ENCODE measurements around the gene CDH15.

Gene CDH15

GRCh38 chr16:89140981-89141883, 30.3 kb upstream of the CDH15 start:
- DNase-seq = no peak

DNA sequence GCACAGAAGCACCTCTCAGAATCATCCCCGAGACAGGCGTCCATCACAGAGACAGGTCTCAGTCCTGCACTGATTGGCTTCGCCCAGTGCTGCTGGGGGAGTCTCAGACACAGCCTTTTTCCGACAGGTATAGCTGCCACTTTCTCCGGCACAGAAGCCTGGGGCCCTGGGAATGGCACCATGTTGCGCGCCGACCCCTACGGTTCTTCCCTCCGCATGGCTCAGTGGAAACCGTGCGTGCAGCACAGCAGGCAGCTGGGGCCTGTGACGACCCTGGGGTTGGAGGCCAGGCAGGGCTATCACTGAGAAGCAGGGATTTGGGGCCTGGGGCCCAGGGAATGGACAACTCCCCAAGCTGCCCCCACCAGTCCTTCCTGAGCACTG, 29.7 kb upstream of the CDH15 start:
- no peak for DNase-seq

GRCh38 chr16:89142474-89143195, 28.9 kb upstream of the CDH15 start:
- no peak for DNase-seq

- DNase-seq = no peak
These were observed 28.3 kb upstream of the CDH15 start for GRCh38 chr16:89143201-89143741.

GRCh38 chr16:89143911-89144675, 27.5 kb upstream of the CDH15 start:
- DNase-seq = no peak

GRCh38 chr16:89144681-89145080, 26.9 kb upstream of the CDH15 start:
- DNase-seq = no peak

DNA sequence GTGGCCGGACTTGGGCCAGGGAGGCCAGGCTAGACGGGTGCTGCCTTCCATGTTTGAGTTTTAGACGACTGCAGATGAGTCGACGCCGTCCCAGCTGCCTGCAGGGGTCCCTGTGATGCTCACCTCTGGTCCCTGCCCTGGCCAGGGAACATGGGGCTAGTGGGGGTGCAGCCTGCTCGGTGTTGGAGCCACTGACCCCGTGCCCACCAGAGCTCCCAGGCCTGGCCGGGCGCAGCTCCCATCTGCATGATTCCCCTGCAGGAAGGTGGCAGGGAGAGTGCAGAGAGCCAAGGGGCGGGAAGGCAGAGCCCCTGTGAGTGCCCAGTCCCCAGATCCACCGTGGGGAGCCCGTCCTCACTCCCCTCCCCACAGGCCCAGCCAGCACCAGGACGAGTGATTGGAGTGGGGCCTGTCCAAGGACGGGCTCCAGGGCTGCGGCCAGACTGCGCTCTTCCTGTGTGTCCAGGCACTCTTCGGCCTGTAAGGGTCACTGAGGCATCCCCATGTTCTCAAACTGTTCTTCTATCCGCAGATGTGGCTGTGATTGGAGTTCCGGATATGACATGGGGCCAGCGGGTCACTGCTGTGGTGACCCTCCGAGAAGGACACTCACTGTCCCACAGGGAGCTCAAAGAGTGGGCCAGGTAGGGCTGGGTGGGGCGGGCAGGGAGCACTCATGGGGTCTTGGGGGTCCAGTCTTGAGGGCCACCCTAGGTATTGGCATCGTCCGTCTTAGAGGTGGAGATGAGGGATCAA, 26.0 kb upstream of the CDH15 start:
- DNase-seq = no peak

- DNase-seq = no peak
These were observed 25.1 kb upstream of the CDH15 start for GRCh38 chr16:89146211-89147005.

DNA sequence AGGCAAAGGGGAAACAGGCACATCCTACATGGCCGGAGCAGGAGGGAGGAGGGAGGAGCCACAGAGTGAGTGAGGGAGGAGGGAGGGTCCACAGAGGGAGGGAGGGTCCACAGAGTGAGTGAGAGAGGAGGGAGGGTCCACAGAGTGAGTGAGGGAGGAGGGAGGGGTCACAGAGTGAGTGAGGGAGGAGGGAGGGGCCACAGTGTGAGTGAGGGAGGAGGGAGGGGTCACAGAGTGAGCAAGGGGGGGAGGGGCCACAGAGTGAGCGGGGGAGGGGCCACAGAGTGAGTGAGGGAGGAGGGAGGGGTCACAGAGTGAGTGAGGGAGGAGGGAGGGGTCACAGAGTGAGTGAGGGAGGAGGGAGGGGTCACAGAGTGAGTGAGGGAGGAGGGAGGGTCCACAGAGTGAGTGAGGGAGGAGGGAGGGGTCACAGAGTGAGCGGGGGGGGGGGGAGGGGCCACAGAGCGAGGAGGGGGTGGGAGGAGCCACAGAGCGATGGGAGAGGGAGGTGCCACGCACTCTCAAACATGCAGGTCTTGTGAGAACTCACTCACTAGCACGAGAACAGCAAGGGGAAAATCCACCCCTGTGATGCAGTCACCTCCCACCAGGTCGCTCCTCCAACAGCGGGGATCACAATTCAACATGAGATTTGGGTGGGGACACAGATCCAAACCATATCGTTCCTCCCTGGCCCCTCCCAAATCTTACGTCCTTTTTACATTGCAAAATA, 24.3 kb upstream of the CDH15 start:
- no peak for DNase-seq

- DNase-seq = no peak
These were observed 22.2 kb upstream of the CDH15 start for GRCh38 chr16:89149386-89149785.

DNA sequence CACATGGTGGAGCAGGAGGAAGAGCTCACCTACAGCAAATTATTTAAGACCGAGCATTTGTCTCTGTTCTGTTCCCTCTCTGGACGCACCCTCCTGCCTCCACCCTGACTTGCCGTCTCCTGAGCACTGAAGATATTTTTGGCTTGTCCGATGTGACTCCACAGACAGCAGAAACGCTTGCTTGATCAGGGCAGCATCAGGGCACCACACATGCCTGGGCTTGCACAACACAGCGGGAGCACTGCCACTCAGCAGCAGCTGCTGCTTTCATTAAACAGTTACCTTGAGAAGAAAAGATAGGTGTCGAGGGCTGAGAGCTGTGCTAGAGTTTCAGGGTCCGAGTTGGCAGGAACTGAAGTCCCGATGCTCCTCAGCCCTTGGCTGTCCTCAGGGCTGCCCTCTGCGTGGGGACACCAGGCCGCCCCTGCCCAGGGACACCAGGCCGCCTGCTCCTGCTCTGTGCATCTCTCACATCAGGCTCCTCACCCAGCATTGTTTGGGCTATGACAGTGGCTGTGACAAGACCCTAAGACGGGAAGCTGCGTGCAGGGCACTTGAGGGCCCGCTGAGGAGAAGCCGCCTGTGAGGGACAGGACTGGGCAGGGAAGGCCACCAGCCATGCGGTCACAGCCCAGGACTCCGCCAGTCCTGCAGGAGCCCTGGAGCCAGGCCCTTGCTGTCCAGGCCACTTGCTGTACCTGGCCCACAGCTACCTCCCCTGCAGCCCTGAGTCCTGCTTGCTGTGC, 21.3 kb upstream of the CDH15 start:
- DNase-seq = no peak

GRCh38 chr16:89150981-89151380, 20.6 kb upstream of the CDH15 start:
- no peak for DNase-seq

DNA sequence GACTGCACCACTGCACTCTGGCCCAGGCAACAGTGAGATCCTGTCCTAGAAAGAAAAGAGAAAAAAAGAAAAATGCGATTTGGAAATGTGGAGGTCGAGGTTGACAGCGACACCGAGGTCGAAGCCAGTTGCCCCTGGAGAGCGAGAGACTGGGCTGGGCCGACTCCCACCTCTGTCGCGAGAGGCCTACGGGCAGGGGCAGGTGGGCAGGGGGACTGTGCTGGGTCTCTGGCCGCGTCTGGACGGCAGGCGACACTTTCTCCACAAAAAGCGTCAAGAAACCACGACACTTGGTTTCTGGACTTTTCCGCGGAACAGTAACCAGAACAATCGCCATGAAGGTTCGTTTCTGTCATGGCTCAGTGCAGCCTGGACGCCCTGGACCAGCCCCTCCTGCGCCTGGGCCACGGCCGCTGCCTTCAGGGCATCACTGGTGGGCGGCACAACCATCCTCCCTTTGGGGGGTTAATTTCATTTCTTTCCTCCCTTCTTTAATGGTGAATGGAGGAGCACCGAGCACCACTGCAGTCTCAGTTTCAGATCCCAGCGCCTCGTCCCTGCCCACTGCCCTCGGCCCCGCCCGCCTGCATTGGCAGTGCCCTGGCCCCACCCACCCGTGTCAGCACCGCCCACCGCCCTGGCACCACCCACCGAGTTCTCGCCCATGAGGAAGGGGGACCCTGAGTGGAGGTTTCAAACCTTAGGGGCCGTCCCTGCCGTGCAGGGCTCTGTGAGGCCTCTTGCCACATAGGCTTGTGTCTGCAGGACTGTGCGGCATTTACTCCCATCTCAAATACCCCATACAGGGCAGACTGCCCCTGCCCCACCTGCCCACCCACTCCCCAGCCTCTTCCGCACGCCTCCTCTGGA, 18.5 kb upstream of the CDH15 start:
- DNase-seq = no peak

DNA sequence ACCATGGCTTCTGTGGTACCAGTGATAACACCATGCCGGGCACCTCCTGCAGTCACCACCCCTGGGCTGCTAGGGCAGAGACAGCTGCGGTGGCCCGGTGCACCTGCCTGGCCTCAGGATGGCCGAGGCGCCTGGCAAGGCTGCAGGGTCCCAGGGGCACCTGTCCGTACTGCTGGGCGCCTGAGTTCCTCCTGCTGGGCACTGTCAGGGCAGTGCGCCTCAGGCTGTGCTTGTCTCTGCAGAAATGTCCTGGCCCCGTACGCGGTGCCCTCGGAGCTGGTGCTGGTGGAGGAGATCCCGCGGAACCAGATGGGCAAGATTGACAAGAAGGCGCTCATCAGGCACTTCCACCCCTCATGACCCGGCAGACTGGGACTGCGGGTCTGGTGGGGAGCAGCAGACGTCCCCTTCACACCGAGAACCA, 17.7 kb upstream of the CDH15 start:
- DNase-seq = no peak

DNA sequence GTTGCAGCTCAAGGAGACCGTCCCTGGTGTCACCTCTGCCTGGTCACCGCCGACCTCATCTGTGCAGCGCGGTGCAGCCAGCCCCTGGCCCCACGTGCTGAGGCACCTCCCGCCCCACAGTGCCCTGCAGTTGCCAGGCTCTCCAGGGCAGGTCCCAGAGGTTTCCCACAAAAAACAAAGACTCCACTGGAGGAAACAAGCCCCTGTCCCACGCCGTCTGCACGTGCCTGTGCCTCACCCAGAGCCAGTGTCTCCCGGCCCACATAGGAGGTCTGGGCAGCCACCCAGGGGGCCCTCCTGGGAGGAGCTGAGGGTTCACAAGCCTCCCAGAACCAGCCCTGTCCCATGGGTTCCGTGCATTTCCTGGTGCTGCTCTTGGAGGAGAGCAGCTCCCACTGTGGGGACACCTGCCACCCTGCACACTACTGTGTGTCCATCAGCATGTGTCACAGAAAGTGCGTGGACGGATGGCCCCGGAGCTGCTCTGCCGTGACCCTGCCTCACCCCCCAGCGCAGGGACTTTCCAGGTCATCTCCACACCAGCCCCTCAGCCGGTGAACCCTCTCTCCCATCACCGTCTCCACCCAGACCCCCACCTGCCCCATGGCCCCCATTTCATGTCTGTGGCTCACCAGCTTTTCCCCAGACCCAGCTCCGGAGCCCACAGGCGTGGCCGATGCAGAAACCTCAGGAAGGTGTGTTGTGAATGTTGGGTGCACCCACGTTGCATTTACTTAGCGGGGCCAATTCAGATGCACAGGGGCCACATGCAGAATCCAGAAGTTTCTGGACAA, 17.0 kb upstream of the CDH15 start:
- no peak for DNase-seq

- DNase-seq = peak; percentile 83
These were observed 16.3 kb upstream of the CDH15 start for GRCh38 chr16:89155184-89155679.

DNA sequence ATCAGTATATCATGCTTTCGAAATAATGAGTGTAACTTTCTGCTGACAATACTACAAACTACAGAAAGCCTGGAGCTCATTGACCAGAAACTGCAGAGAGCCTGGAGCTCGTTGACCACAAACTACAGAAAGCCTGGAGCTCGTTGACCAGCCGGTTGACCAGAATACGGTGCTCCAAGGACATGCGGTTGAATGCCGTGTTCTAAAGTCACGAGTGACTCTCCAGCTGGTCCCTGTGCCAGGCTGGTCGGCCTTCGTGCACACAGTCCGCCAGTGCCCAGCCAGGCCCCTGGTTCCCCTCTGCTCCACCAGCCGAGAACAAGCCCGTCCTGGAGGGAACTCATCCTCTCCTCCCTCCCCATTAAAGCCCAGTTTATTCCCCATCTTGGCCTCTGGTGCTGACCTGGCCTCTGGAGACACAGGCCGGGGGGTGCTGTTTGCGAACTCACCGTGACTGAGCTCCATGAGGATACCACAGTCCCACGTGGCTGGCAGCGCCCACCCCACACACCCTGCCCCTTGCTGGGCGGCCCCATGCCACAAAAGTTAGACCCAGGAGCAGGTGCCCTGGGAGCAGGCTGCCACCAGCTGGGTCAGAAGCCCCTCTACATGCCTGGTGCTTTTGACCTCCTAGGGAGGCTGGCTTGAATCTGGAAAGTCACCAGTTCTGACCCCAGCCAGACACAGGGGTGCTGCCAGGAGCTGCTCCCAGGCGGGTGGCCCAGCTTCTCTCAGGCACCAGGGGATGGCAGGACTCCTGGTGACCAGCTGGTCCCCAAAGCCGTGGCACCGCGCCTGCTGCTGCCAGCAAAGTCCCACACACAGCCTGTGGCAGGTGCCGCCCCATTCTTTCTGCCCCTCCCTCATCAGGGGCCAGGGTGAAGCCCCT, 15.5 kb upstream of the CDH15 start:
- no peak for DNase-seq
